ENCODE measurements around the gene AKAP13.
A peak's percentile ranks its signal among the peaks of the same experiment; 100 is the strongest.

AKAP13 gene

GRCh38 chr15:85389306-85389650, 8.9 kb downstream of the AKAP13 start:
- no peak for DNase-seq

GRCh38 chr15:85389772-85390171, 9.4 kb downstream of the AKAP13 start:
- no peak for DNase-seq

GRCh38 chr15:85393210-85393609, 12.8 kb downstream of the AKAP13 start:
- no peak for DNase-seq

DNA sequence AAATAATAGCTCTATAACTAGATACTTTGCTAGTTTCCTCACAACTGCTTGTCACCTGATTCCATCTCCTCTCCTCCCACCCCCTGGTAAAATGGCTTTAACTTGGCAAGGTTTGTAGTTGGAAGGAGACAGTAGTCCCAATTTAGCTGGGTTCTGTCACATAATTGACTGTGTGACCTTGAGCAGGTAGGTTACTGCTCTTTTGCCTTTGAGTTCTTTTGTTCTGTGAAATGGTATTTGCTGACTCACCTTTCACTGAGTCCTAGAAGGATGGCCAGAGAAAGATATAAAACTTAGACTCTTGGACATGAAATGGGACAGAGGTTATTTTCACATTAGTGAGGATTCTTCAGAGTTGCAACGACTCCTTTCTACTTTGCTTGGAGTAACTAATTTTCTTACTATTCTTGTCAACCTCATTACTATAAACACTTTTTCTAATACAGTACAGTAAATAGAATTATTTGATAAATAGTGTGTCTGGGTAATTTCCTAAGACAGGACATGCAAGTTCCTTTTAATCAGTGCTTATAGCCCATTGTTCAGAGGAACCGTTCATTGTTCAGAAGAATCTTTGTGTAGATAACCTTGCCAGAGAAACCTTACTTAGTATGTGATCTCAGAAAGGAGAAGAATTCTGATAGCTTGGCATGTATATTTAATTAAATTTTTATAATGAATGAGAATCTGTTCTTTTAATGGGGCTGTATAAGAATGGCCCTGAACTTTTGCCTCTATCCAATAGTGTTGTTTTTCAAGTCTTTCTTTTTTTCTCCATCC, 14.3 kb downstream of the AKAP13 start:
- no peak for DNase-seq

- DNase-seq: no peak
These were observed 16.2 kb downstream of the AKAP13 start for GRCh38 chr15:85396554-85396953.

DNA sequence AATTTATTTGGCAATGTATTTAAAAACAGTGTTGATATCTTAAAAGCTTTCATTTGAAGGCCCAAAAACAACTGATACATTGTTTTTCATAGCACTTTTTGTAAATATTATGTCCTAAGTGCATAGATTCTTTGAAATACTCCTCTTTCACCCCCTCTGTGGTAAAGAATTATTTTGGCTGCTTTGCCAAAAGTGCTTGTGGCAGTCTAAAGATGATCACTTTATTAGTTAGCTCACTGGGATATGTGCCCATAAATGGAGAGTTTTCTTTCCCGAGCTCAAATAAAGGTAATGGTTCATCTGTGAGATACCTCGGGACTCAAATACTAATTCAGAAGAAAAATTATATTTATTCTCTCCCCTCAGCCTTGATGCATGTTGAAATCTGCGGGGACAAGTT, 16.7 kb downstream of the AKAP13 start:
- no peak for DNase-seq

- no peak for DNase-seq
These were observed 17.5 kb downstream of the AKAP13 start for GRCh38 chr15:85397926-85398325.

- DNase-seq: no peak
These were observed 18.4 kb downstream of the AKAP13 start for GRCh38 chr15:85398822-85399221.

DNA sequence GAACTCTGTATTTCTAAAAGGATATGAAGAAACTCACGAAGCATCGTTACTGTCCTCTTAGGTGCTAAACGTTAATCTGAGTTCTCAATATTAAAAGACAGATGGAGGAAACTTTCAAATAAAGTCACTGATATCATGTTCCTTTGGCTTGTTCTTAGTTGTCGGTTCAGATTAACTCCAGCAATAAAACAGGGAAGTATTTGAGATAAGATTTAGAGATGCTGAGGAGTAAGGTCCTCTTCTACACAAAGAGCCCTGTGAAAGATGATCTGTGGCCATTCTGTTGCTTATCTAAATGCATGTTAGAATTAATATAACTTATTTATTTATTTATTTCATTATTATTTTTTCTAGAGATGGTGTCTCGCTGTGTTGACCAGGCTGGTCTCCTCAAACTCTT, 19.2 kb downstream of the AKAP13 start:
- no peak for DNase-seq

DNA sequence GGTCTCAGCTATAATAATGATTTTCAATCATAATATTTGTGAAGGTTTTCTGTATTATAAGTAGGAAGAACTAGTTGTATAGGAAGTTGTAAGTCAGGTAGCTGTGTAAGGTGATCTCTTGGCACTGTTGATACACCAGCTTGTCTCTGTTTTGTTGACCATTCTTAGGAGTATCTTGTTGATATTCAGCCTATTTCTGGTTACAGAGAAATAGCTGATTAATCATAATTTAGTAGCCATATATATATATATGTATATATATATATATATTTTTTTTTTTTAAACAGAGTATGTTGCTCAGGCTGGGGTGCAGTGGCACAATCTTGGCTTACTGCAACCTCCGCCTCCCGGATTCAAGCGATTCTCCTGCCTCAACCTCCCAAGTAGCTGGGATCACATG, 20.2 kb downstream of the AKAP13 start:
- no peak for DNase-seq

DNA sequence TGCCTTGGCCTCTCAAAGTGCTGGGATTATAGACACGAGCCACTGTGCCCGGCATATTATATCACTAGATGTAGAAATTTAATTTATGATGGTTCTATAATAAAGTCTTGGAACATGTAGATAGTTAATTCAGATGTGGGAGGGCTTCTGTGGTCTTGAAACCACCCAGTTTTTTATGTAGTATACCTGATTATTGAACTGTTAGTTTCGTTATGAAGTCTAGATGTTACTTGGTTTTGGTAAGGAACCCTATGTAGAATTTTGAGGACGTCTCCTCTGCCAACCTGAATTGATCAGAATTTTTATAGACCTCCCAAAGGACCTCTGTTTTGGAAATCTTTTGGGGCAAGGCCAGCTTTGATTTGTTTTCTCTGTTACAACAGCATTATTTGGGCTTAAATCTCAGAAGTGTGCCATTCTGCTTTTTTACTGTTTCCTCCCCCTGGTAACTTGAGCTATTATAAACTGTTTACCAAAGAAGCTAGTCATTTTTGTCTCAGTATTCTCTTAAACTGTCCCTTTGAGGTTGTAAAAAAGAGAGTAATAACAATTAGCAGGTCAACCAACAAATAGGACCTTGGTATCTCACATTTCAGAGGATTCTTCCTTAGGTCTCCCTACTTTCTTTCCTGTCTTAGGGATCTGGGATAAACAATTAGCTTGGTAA, 20.8 kb downstream of the AKAP13 start:
- DNase-seq: no peak

GRCh38 chr15:85402195-85402881, 21.9 kb downstream of the AKAP13 start:
- no peak for DNase-seq

DNA sequence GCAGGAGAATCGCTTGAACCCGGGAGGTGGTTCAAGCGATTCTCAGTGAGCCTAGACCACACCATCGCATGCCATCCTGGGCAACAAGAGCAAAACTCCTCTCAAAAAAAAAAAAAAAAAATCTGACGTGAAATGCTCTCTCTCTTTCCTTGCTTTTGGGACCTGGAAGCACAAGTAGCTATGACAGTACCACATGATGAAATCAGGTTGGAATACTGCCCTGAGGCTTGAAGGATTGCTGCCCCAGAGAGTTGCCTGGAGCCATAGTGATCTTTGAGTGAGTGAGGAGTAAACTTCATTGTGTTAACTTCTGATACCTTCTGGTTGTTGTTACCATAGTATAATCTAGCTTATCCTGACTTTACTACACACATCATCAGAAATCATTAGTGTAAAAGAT, 23.3 kb downstream of the AKAP13 start:
- DNase-seq: peak; percentile 21

DNA sequence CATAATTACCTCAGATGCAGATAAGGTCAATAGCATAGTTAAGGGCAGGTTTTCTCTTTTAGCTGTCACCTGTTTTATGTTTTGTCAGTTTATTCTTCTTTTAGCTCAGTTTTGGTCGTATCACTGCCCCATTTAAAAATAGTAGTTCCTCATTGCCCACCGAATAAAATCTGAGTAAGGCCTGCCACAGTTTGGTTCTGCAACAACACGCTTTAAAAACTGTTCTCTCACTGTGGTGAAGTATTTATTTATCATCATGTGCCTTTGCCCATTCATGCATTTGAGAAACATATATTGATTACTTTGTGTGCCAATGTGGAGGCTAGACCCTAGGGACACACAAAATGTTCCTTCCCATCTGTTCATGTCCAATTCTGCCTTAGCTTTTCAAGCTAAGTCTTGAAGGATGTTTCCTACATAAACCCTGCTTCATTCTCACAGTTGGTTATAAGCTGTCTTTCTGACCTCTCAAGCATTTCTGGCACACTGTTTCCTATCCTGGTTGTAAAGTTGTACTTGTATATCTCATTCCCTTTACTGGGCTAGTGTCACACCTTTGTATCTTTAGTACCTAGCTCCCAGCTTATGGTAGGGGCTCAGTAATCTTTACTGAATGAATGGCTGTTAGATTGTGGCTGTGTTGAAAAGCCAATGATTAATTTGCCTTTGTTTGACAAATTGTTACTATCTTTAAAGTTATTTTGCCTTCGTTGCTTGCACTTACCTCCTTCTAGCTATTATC, 23.9 kb downstream of the AKAP13 start:
- peak; percentile 43 for DNase-seq

GRCh38 chr15:85404918-85405866, 24.8 kb downstream of the AKAP13 start:
- DNase-seq: no peak

DNA sequence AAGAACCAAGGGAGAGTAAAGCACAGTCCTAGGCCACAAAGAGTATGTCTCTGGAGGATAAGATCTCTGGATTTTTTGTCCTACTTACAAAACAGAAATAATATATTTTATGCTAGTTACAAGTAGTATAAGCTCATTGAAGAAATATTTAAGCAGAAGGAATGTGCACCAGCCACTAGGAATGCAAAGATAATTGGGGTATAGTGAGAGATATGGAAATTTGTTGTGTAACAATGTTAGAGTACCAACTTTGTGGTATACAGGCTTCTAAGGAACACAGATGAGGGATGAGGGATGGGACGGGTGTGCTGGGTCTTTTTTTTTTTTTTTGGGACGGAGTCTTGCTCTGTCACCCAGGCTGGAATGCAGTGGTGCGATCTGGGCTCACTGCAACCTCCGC, 26.5 kb downstream of the AKAP13 start:
- DNase-seq: no peak

DNA sequence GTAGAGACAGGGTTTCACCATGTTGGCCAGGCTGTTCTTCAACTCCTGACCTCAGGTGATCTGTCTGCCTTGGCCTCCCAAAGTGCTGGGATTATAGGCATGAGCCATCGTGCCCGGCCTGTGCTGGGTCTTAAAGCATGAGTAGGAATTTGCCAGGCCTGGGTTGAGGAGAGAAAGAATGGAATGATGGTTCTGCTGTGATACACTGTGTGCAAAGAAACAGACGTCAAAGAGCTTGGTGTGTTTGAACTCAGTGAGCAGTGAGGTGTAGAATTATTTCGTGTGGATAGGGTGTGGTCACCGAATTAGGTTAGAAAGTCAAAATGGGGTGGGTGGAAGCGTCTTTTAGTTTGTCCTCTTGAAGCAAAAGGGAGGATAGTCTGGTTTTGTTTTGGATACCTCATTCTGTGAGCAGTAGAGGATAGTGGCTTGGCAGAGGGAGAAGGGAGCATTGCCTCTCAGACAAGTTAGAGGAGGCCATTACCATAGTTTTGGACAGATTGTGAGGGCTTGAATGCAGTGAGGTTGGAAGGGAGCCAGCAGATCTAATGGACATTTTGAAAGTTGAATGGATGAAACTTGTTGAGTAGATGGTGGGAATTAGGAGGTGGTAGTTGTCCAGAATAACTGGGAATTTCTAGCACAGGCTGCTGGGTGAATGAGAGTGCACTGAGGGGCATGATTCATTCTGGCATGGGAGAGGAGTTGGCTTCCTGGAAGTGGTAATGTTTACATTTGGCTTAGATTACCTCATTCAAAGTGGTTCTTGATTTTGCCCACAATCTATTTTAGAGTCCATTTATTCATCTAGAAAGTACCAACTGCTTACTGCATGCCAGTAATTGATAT, 27.2 kb downstream of the AKAP13 start:
- peak; percentile 61 for DNase-seq

DNA sequence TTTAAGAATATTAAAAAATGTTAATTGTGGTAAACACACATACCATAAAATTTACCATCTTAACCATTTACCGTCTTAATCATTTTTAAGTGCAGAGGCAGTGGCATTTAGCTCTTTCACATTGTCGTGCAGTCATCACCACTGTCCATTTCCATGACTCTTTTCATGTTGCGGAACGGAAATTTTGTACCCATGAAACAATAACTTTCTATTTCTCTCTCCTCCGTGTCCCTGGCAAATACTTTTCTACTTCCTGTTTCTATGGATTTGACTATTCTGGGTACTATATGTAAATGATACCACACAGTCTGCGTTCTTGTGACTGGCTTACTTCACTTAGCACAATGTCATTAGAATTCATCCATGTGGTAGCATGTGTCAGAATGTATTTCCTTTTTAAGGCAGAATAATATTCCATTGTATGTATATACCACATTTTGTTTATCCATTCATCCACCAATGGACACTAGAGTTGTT, 27.9 kb downstream of the AKAP13 start:
- no peak for DNase-seq

DNA sequence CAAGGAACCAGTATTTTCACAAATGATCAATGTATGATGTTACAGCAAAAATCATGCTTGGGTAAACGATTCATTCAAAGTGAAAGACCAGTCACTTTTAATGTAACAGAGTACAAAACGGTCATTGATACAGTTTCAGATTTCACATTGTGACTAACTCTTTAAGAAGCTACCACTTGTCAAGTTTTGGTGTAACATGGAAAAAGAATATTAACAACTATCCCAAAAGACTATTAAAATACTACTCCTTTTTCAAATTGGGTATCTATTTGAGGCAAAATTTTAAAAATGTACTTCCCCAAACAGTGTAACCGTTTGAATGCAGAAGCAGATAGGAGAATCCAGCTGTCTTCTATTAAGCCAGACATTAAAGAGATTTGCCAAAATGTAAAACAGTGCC, 31.7 kb downstream of the AKAP13 start:
- no peak for DNase-seq

GRCh38 chr15:85412956-85413854, 32.8 kb downstream of the AKAP13 start:
- DNase-seq: peak; percentile 86

Measured in NCI-H69 (cell line).